GM12878 (cell line): ENCODE measurements around the gene BSCL2. TPM values are rescaled to one million over a fixed set of nuclear protein-coding genes. Genes with fewer than 3 reads are reported as not detected.

Experiments used
- ATF7 ChIP-seq: fragments of 450-650 bp; IDR thresholded peaks from 2 replicates; pipeline ENCODE4 v1.6.1; 2016; ENCODE audit warnings: low read depth, mild to moderate bottlenecking
- BMI1 ChIP-seq: fragments of 450-650 bp; IDR thresholded peaks from 2 replicates; pipeline ENCODE4 v1.6.1; 2016; ENCODE audit warnings: mild to moderate bottlenecking, moderate library complexity, borderline replicate concordance
- CHD4 ChIP-seq: fragments of 200-600 bp; sonication (generic); IDR thresholded peaks from 2 replicates; pipeline ENCODE4 v1.6.1; 2016; ENCODE audit warnings: mild to moderate bottlenecking
- EED ChIP-seq: sonication (generic); IDR thresholded peaks from 2 replicates; pipeline ENCODE4 v1.6.1; 2016; ENCODE audit warnings: antibody characterized with exemption, low read depth
- EGR1 ChIP-seq, 2 experiments: IDR thresholded peaks; 1 replicate in 1 of 2; 2 replicates in 1 of 2; pipeline ENCODE4 v1.6.1; 2011 to 2012; ENCODE audit warnings: low read depth in 2 of 2, low read length in 2 of 2, borderline replicate concordance in 1 of 2, mild to moderate bottlenecking in 1 of 2, moderate library complexity in 1 of 2
- IRF4 ChIP-seq: IDR thresholded peaks from 2 replicates; pipeline ENCODE4 v1.6.1; 2011; ENCODE audit warnings: low read depth, low read length
- JUNB ChIP-seq: IDR thresholded peaks from 2 replicates; pipeline ENCODE4 v1.6.1; 2016; ENCODE audit warnings: antibody characterized with exemption, mild to moderate bottlenecking
- RAD21 ChIP-seq: IDR thresholded peaks from 2 replicates; pipeline ENCODE4 v1.6.1; 2011; ENCODE audit warnings: mild to moderate bottlenecking, low read depth, low read length, moderate library complexity; ENCODE audit not compliant: insufficient read depth
- RB1 ChIP-seq: fragments of 450-650 bp; formaldehyde crosslinking; IDR thresholded peaks from 2 replicates; pipeline ENCODE4 v1.6.1; 2017; ENCODE audit warnings: mild to moderate bottlenecking, borderline replicate concordance
- RELA ChIP-seq: fragments of 450-650 bp; IDR thresholded peaks from 2 replicates; pipeline ENCODE4 v1.8.0; 2014; ENCODE audit warnings: borderline replicate concordance; ENCODE audit not compliant: partially characterized antibody
- SPI1 ChIP-seq: IDR thresholded peaks from 2 replicates; pipeline ENCODE4 v1.6.1; 2011; ENCODE audit warnings: low read depth, mild to moderate bottlenecking, low read length, moderate library complexity, borderline replicate concordance; ENCODE audit not compliant: insufficient read depth
- SREBF1 ChIP-seq: IDR thresholded peaks from 2 replicates; pipeline ENCODE4 v1.6.1; 2012; ENCODE audit warnings: mild to moderate bottlenecking, low read length
- SREBF2 ChIP-seq: IDR thresholded peaks from 2 replicates; pipeline ENCODE4 v1.6.1; 2012; ENCODE audit warnings: mild to moderate bottlenecking, low read length
- STAT1 ChIP-seq: fragments of 450-650 bp; conservative IDR thresholded peaks from 2 replicates; pipeline ENCODE4 v1.6.1; 2014; ENCODE audit warnings: antibody characterized with exemption, mild to moderate bottlenecking
- TCF12 ChIP-seq: IDR thresholded peaks from 2 replicates; pipeline ENCODE4 v1.6.1; 2011; ENCODE audit warnings: low read depth, mild to moderate bottlenecking, low read length
- ZNF217 ChIP-seq: fragments of 450-650 bp; IDR thresholded peaks from 2 replicates; pipeline ENCODE4 v1.6.1; 2017; ENCODE audit warnings: antibody characterized with exemption, mild to moderate bottlenecking
- polyA plus RNA-seq, 11 experiments: library from polyadenylated mRNA; depleted of rRNA in 4 of 11; unstranded in 6 of 11; stranded (reverse) in 5 of 11; fragments of >200 nt; fragmentation: Nextera tagmentation in 4 of 11; fragmentation: Illumina TruSeq in 1 of 11; extraction: Ambion mirVana in 4 of 11; extraction: Trizol in 1 of 11; gene quantifications; 1 replicate in 1 of 11; 2 replicates in 10 of 11; pipeline versions ENCODE4 v1.2.1 to v1.2.3, GENCODE V29; 2011 to 2016; ENCODE audit warnings: inconsistent platforms in 2 of 11, missing spikeins in 2 of 11, low read depth in 1 of 11
- total RNA-seq, 4 experiments: library from RNA; depleted of rRNA in 3 of 4; stranded (reverse); fragments of >200 nt in 3 of 4; fragmentation: Illumina TruSeq in 1 of 4; extraction: Trizol in 1 of 4; gene quantifications; 2 replicates each; pipeline versions ENCODE4 v1.2.1 to v1.2.3, GENCODE V29; 2013 to 2021
- TF ChIP-seq, protein P1 (sequence below): fragments of 450-650 bp; formaldehyde crosslinking; IDR thresholded peaks from 2 replicates; pipeline ENCODE4 v1.4.0; 2022; ENCODE audit warnings: mild to moderate bottlenecking, moderate library complexity
- TF ChIP-seq, protein P2 (sequence below): fragments of 450-650 bp; IDR thresholded peaks from 2 replicates; pipeline ENCODE4 v1.6.1; 2017; ENCODE audit warnings: mild to moderate bottlenecking, moderate library complexity
- TF ChIP-seq, protein P3 (sequence below): IDR thresholded peaks from 2 replicates; pipeline ENCODE4 v1.6.1; 2012; ENCODE audit warnings: improper control_type of control experiment, low read depth, low read length; ENCODE audit not compliant: insufficient replicate concordance

BSCL2 gene
- total and polyA plus RNA-seq, 10 of the 15 experiments (the other 5 are each of a cell fraction or from before 2014, with no cell fraction given), result 12.3 to 57.9 (median 21.8) TPM

DNA sequence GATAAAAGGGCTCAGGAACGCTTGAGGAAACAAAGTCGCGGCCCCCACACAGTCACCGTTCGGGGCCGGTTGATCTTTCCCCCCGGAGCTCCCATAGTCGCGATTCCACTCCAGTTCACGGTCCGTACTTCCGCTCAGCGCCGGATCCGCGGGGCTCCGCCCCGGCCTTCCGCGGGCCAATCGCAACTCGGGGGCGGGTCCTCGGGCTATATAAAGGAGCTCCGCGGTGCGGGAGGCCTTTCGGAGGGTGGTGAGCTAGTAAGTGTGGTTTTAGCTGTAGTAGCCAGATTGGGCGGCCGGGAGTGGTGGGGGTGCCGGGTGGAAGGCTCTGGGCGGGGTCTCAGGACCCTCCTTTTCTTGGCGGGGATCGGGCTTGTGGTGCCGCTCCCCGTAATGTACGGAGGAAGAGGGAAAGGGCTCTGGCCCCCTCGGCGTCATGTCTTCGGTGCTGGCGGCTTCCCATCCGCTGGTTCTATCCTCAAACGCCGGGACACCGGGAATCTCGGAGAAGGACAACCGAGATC lies 42.1 kb downstream of the BSCL2 start, which contains the start of the genes C11orf98 and CSKMT (continued):
- TF ChIP-seq EGR1 (IDR thresholded peaks at IDR 0.05; ENCODE audit: borderline replicate concordance in 1 of 2, low read depth in 2 of 2, low read length in 2 of 2), result peak in 1 of 2 experiments; percentile 36; a peak in 1 of 3 replicates
- TF ChIP-seq, protein P1, sequence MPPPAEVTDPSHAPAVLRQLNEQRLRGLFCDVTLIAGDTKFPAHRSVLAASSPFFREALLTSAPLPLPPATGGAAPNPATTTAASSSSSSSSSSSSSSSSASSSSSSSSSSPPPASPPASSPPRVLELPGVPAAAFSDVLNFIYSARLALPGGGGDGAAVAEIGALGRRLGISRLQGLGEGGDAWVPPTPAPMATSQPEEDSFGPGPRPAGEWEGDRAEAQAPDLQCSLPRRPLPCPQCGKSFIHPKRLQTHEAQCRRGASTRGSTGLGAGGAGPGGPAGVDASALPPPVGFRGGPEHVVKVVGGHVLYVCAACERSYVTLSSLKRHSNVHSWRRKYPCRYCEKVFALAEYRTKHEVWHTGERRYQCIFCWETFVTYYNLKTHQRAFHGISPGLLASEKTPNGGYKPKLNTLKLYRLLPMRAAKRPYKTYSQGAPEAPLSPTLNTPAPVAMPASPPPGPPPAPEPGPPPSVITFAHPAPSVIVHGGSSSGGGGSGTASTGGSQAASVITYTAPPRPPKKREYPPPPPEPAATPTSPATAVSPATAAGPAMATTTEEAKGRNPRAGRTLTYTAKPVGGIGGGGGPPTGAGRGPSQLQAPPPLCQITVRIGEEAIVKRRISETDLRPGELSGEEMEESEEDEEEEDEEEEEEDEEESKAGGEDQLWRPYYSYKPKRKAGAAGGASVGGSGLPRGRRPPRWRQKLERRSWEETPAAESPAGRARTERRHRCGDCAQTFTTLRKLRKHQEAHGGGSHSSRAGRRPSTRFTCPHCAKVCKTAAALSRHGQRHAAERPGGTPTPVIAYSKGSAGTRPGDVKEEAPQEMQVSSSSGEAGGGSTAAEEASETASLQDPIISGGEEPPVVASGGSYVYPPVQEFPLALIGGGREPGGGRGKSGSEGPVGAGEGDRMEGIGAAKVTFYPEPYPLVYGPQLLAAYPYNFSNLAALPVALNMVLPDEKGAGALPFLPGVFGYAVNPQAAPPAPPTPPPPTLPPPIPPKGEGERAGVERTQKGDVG (CRISPR knock-in tag), result peak; percentile 79
- no peak; the same call in 1 of the 2 replicates for TF ChIP-seq STAT1
- TF ChIP-seq ATF7, result peak; percentile 47; the same call in 1 of the 2 replicates
- TF ChIP-seq BMI1, result peak; percentile 63; the same call in 1 of the 2 replicates
- no peak for TF ChIP-seq ZNF217
- TF ChIP-seq, protein P2, sequence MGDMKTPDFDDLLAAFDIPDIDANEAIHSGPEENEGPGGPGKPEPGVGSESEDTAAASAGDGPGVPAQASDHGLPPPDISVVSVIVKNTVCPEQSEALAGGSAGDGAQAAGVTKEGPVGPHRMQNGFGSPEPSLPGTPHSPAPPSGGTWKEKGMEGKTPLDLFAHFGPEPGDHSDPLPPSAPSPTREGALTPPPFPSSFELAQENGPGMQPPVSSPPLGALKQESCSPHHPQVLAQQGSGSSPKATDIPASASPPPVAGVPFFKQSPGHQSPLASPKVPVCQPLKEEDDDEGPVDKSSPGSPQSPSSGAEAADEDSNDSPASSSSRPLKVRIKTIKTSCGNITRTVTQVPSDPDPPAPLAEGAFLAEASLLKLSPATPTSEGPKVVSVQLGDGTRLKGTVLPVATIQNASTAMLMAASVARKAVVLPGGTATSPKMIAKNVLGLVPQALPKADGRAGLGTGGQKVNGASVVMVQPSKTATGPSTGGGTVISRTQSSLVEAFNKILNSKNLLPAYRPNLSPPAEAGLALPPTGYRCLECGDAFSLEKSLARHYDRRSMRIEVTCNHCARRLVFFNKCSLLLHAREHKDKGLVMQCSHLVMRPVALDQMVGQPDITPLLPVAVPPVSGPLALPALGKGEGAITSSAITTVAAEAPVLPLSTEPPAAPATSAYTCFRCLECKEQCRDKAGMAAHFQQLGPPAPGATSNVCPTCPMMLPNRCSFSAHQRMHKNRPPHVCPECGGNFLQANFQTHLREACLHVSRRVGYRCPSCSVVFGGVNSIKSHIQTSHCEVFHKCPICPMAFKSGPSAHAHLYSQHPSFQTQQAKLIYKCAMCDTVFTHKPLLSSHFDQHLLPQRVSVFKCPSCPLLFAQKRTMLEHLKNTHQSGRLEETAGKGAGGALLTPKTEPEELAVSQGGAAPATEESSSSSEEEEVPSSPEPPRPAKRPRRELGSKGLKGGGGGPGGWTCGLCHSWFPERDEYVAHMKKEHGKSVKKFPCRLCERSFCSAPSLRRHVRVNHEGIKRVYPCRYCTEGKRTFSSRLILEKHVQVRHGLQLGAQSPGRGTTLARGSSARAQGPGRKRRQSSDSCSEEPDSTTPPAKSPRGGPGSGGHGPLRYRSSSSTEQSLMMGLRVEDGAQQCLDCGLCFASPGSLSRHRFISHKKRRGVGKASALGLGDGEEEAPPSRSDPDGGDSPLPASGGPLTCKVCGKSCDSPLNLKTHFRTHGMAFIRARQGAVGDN, result peak; percentile 92
- 0 out of 2 replicates have a peak, but pooled peaks have one; percentile 36 for TF ChIP-seq EED
- TF ChIP-seq SREBF1, result no peak
- TF ChIP-seq RELA, result peak; percentile 35
- peak; percentile 86 for TF ChIP-seq TCF12
- no peak for TF ChIP-seq RB1
- TF ChIP-seq IRF4, result no peak
- TF ChIP-seq CHD4, result no peak
- TF ChIP-seq, protein P3, sequence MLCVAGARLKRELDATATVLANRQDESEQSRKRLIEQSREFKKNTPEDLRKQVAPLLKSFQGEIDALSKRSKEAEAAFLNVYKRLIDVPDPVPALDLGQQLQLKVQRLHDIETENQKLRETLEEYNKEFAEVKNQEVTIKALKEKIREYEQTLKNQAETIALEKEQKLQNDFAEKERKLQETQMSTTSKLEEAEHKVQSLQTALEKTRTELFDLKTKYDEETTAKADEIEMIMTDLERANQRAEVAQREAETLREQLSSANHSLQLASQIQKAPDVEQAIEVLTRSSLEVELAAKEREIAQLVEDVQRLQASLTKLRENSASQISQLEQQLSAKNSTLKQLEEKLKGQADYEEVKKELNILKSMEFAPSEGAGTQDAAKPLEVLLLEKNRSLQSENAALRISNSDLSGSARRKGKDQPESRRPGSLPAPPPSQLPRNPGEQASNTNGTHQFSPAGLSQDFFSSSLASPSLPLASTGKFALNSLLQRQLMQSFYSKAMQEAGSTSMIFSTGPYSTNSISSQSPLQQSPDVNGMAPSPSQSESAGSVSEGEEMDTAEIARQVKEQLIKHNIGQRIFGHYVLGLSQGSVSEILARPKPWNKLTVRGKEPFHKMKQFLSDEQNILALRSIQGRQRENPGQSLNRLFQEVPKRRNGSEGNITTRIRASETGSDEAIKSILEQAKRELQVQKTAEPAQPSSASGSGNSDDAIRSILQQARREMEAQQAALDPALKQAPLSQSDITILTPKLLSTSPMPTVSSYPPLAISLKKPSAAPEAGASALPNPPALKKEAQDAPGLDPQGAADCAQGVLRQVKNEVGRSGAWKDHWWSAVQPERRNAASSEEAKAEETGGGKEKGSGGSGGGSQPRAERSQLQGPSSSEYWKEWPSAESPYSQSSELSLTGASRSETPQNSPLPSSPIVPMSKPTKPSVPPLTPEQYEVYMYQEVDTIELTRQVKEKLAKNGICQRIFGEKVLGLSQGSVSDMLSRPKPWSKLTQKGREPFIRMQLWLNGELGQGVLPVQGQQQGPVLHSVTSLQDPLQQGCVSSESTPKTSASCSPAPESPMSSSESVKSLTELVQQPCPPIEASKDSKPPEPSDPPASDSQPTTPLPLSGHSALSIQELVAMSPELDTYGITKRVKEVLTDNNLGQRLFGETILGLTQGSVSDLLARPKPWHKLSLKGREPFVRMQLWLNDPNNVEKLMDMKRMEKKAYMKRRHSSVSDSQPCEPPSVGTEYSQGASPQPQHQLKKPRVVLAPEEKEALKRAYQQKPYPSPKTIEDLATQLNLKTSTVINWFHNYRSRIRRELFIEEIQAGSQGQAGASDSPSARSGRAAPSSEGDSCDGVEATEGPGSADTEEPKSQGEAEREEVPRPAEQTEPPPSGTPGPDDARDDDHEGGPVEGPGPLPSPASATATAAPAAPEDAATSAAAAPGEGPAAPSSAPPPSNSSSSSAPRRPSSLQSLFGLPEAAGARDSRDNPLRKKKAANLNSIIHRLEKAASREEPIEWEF, result no peak
- TF ChIP-seq RAD21, result no peak
- TF ChIP-seq JUNB, result no peak; the same call in 1 of the 2 replicates
- TF ChIP-seq SPI1, result peak; percentile 50; the same call in 1 of the 2 replicates
- no peak for TF ChIP-seq SREBF2
